ENCODE results near the gene NRXN2.

Gene NRXN2

DNA sequence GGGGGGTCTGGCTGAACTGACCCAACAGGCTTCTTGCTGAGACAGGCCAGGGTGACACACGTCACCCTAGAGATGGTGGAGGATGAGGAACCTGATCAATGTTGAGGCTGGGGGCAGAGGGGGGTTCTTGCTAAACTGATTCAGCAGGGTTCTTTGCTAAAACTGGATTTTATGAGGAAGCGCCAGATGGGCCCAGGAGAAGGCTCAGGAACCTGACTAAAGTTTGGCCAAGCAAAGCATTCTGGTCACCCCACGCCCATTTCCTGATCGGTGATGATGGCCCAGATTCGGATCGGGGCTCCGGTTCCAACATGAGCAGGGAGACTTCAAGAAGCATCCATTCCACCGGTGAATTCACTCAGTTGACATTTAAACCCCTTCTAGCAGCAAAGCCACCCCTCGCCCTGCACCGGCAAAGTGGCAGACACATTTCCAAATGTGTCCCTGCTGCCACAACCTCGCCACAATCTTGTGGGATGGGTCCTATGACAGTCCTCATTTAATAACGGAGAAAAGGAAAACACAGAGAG is 166.2 kb downstream of the NRXN2 start:
- TF ChIP-seq, protein P1, sequence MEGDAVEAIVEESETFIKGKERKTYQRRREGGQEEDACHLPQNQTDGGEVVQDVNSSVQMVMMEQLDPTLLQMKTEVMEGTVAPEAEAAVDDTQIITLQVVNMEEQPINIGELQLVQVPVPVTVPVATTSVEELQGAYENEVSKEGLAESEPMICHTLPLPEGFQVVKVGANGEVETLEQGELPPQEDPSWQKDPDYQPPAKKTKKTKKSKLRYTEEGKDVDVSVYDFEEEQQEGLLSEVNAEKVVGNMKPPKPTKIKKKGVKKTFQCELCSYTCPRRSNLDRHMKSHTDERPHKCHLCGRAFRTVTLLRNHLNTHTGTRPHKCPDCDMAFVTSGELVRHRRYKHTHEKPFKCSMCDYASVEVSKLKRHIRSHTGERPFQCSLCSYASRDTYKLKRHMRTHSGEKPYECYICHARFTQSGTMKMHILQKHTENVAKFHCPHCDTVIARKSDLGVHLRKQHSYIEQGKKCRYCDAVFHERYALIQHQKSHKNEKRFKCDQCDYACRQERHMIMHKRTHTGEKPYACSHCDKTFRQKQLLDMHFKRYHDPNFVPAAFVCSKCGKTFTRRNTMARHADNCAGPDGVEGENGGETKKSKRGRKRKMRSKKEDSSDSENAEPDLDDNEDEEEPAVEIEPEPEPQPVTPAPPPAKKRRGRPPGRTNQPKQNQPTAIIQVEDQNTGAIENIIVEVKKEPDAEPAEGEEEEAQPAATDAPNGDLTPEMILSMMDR (IDR thresholded peaks at IDR 0.05), result no peak
